HG02884 (cell line): ENCODE data around the gene PLEKHG2.
"Not testable (repeated sequence)": the region's sequence is repeated elsewhere in the genome, so short reads cannot be mapped to it uniquely, and the experiment has no call there.

Experiments used
- ATAC-seq: cut with Tn5 transposase; IDR thresholded peaks from one replicate; pipeline ENCODE4 v1.9.1; 2021; ENCODE audit warnings: mild to moderate bottlenecking, moderate library complexity; ENCODE audit not compliant: unreplicated experiment

PLEKHG2 gene

DNA sequence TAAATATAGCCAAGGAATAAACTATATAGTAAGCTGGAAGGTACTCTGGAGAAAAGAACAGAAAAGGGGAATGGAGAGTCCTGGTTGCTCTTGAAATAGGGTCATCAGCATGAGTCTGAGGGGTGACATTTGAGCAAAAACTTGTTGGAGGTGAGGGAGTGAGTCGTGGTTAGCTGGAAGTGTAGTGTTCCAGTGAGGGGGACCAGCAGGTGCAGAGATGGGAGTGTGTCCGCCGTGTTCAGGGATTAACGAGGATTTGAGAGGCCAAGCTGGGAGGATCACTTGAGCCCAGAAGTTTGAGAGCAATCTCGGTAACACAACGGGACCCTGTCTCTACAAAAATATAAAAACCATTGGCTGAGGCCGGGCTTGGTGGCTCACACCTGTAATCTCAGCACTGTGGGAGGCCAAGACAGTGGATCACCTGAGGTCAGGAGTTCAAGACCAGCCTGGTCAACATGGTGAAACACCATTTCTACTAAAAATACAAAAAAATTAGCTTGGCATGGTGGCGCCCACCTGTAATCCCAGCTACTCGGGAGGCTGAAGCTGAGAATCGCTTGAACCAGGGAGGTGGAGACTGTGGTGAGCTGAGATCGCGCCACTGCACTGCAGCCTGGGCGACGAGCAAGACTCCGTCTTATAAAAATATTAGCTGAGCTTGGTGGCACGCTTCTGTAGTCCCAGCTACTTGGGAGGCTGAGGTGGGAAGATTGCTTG, 34.1 kb downstream of the PLEKHG2 start:
- ATAC-seq = no peak

GRCh38 chr19:39448271-39448670, 35.8 kb downstream of the PLEKHG2 start:
- no peak for ATAC-seq

DNA sequence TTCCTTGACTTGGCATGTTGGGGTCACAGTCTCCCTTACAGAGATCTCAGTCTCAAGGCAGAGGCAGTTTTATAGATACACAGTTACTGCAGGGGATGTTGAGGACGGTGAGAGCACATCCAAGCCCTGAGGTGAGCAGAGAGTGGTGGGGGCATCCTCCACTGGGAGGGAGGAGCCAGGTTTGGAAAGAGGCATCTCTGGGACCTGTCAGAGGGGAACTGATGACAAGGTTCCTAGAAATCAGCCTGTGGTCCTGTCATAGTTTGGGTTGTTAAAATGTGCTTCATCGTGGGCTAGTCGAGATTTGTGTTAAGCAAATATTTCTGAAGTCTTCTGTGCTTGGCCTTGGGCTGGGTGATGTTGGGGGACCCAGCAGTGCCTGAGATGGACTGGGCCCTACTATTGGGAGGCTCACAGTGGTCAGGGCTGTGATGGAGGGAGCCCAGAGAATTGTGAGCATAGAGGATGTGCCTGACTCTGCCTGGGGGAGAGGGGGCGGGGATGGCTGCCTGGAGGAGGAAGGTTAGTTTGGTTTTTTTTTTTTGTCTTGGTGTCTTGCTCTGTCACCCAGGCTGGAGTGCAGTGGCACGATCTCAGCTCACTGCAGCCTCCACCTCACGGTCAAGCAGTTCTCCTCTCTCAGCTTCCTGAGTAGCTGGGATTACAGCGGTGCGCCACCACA, 36.8 kb downstream of the PLEKHG2 start:
- ATAC-seq = no peak

GRCh38 chr19:39451257-39451656, 38.8 kb downstream of the PLEKHG2 start:
- not testable (repeated sequence) for ATAC-seq

- no peak for ATAC-seq
Observed at GRCh38 chr19:39463403-39463802, 50.9 kb downstream of the PLEKHG2 start.

DNA sequence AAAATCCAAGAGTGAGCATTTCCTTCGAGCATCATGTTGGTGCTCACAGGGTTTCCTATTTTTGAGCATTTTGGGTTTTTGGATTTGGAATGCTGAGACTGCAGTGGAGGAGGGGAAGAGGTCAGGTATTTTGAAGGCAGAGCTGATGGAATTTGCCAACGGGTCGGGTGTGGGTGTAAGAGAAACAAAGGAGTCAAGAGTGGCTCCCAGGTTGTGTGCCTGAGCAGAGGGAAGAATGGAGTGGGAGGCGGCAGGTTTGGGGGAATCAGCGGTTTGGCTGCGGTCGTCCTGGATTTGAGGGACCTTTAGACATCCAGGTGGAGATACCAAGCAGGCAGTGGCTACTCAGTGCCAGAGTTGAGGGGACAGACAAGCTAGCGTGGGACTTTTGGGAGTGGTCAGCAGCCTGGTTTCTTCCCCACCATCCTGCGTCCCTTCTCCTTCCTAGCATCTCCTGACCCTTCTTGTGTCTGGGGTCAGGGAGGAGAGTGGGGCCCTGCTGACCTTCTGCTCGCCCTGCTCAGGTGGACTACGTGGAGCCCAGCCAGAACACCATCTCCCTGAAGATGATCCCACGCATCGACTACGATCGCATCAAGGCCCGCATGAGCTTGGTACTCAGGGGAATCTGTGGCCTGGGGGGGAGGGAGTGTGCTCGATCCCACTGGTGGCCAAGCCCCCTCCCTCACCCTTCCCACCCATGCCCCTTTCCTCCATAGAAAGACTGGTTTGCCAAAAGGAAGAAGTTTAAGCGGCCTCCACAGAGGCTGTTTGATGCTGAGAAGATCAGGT, 53.7 kb downstream of the PLEKHG2 start:
- ATAC-seq = no peak

DNA sequence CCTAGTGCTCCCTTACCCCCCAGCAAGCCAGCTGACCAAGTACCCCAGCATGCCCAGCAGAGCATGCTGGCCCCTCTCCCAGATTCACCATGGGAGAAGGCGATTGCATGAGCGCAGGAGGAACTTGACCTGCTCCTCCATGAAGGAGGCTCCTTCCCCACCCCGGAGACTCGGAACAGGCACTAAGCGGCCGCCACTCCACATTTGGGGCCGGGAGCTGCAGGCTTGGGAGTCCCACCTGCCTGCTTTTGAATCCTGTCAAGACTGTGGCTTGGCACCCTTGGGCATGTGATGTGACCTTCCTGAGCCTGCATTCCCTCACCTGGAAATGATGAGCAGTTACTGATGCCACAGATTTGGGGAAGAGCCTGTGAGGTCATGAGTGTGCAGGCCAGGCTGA, 55.5 kb downstream of the PLEKHG2 start:
- ATAC-seq = no peak

DNA sequence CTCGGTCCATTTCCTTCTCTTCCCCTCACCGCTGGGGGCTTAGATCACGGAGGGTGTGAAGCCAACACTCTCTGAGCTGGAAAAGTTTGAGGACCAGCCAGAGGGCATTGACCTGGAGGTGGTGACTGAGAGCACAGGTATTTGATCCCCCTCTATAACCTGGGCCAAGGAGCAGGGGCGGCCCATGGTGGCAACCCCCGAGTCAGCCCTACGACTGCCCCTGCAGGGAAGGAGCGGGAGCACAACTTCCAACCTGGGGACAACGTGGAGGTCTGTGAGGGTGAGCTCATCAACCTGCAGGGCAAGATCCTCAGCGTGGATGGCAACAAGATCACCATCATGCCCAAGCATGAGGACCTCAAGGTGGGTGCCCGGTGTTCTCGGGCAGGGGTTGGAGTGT, 56.6 kb downstream of the PLEKHG2 start:
- ATAC-seq = no peak

DNA sequence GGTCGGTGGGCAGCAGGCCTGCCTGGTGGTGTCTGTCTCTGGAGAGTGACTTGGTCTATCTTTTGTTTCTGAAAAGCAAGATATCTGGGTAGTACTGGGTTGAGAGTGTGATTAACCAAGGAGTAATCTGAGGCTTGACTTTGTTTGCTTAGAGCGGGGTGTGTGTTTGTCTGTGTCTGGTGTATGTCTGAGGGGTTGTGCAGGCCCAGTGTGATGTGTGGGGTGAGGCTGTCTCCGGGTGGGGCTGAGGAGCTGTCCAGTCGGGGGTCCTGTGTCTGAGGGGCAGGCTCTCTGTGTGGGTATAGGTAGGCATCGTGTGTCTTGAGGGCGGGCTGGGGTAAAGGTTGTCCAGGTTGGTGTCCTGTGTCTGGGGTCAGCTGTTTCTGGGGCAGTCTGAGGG, 57.1 kb downstream of the PLEKHG2 start:
- no peak for ATAC-seq

DNA sequence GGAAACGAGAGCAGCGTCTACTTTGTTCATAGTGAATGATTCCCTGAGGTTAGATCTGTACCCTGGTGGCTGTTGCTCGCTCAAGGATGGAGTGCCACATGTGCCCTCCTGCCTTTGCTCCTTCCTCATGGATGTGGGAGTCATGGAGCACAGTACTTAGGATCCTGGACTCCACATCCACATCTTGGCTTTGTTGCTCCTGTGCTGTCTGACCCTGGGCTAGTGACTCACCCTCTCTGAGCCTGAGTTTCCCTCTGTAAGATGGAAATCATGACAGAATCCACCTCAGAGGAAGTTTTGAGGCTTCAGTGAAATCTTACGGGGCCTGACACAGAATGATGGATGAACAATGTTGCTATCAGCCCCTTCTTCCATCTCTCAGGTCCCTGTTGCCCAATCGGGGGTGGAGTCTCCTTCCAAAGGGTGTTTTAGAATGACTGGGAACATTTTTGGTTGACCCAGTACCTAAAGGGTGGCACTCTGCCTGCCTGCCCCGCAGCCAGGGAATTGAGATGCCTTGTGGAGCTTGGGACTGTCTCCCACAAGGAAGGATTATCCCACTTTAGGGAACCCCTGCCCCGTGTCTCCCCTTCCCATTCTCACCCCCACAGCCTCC, 58.4 kb downstream of the PLEKHG2 start:
- no peak for ATAC-seq

DNA sequence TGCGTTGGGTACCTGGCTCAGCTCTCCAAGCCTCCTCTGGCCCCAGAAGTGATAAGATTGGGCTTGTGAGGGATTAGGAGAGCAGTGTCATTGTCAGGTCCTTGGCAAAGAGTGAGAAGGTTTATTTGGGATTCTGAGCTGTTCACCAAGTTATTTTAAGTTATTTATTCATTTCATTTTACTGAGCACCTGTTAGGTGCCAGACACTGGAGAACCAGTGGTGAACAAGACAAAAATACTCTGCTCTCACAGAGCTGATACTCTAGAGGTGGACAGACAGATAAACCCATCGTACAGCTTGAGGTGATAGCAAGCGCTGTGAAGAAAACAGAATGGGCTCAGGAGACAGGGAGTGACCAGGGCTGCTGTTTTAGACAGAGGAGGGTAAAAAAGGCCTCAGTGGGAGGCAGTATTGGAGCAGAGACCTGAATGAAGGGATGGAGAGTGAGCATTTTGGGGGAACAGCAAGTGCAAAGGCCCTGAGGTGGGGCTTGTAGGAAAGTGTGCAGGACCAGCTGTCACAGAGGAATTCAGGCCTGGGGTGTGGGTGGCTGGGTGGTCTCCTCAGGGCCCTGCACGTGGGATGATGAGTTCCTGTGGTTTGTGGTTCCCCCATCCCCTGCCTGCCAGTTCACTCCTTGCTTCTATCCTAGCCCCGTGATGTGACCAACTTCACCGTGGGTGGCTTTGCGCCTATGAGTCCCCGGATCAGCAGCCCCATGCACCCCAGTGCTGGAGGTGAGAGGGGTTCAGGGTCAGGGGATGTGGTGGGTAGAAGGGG, 59.5 kb downstream of the PLEKHG2 start:
- no peak for ATAC-seq

DNA sequence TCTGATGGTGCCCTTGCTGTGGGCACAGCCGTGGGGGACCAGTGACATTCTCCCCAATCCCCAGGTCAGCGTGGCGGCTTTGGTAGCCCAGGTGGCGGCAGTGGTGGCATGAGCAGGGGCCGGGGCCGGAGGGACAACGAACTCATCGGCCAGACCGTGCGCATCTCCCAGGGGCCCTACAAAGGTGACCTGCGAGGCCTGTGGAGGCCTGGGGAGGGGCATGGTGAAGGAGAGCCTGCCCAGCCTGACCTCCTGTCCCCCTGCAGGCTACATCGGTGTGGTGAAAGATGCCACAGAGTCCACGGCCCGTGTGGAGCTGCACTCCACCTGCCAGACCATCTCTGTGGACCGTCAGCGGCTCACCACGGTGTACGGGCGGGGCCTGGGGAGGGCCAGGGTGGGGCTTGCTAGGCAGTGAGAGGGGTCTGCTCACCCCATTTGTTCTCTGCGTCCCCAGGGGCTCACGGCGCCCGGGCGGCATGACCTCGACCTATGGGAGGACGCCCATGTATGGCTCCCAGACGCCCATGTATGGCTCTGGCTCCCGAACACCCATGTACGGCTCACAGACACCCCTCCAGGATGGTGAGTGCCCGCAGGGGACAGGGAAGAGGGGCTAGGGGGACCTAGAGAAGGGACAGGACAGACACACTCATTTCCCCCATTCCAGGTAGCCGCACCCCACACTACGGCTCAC, 60.4 kb downstream of the PLEKHG2 start:
- no peak for ATAC-seq

DNA sequence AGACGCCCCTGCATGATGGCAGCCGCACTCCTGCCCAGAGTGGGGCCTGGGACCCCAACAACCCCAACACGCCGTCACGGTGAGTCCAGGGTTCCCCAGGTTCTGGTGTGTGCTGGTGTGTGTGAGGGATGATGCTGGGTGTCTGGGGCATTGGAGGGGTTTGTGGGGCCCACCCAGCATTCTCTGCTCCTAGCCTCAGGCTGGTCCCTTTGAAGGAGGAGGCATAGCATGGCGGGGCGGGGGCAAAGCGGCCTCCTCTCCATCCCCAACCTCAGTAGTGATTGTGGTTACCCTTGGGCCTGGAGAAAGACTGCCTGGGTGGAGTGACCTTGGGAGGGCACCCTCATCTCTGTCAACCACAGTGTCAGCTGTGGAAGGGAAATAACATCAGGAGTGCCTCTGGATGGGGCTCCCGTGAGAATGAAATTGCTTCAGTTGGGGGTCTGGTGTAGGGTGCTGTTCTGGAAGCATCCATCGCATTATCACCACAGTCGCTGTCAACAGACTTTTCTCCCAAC, 61.0 kb downstream of the PLEKHG2 start:
- no peak for ATAC-seq

GRCh38 chr19:39474139-39474620, 61.7 kb downstream of the PLEKHG2 start:
- ATAC-seq = no peak

DNA sequence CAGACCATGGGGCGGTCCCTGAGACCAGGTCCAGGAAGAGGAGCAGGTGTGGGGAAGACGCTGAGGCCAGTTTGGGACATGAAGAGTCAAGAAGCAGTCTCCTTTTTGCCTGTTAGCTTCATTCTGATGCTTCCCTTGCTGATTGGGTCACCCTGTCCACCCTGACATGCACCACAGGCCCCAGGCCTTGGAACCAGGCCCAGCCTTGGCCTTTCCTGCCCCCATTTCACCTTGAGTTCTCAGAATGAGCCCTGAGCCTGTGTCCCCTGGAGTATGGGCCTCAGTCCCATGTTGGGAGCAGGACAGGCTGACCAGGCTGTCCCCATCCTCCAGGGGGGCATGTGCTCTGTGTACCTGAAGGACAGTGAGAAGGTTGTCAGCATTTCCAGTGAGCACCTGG, 63.3 kb downstream of the PLEKHG2 start:
- no peak for ATAC-seq
